ENCODE data around the gene DPF3.

The DPF3 gene

GRCh38 chr14:72792051-72792788 lies 101.7 kb downstream of the DPF3 start:
- DNase-seq, result no peak

DNA sequence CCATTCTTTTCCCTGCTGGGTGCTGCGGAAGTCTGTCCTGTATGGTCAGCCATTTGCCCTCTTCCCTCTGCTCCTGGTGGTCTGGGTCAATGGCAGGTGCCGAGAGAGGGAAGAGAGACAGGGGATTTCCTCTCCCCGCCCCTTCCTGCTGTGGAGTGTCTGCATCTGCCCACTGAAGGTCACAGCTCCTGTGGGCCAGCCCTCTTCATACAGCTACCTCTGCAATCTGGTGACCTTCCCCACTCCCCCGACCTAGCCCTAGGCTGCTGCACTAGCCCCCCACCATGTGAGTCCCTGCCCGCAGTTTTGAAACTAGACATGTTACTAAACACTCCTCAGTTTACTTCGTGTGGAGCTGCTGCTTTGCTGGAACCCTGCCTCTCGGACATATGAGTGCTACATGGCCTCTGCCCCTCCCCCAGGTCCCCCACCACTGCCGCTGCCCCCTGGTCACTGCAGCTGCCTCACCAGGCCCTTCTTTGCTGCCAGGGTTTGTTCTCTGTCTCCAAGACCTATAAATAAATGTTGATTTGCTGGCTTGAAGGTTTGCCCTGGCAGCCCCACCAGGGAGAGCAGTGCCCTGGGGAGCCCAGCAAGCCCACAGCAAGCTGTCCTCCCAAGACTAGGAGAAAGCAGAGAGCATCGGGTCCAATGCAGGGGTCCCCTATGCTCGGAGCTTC lies 102.9 kb downstream of the DPF3 start:
- DNase-seq, result no peak

DNA sequence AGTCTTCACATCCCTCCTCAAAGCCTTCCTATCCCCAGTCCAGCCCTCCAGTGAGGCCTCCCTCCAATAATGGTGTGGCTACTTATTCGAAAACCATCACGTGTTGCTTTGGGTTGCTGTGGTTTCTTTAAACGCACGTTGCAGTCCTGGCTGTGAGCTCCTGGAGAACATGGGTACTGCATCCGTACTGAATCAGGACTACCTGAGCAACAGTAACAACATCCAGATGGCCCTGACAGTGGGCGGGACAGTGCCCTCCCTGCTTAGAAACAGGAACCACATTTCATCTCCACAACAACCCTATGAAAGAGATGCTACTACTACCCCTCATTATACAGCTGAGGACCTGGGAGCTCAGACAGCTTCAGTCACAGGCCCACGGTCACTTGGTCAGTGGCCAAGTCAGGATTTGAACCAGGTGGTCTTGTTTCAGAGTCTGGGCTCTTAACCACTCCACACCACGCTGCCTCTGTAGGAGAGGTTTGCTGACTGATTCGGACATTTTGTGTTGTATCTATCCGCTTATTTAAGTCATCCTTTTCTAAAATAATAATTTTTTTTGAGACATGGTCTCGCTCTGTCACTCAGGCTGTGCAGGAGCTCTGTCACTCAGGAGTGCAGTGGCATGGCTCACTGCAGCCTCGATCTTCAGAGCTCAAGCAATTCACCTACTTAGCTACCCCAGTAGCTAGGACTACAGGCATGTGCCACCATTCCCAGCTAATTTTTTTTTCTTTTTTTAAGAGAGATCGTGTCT lies 104.8 kb downstream of the DPF3 start:
- no peak for DNase-seq

- DNase-seq, result no peak
Observed at GRCh38 chr14:72788255-72788654, 105.6 kb downstream of the DPF3 start.

GRCh38 chr14:72787841-72788240 lies 106.1 kb downstream of the DPF3 start:
- DNase-seq, result no peak

- no peak for DNase-seq
Observed at GRCh38 chr14:72786378-72787350, 107.2 kb downstream of the DPF3 start.

DNA sequence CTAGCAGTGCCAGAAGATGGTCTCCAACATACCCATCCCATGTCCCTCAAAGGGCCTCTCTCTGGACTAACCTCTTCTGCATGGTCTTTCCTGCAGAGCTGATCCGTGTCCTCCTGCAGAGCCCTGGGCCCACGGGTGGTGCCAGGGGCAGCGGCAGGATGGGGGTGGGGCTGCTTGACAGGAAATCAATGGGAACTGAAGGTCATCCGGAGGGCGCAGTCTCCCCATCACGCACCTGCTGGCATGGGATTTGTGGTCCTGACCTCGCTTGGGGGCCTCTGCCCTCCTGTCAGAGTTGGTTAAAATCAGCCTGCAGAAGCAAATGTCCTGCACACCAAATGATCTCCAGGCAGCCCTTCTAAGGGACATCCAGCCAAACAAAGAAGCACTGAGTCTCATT lies 110.2 kb downstream of the DPF3 start:
- no peak for DNase-seq

DNA sequence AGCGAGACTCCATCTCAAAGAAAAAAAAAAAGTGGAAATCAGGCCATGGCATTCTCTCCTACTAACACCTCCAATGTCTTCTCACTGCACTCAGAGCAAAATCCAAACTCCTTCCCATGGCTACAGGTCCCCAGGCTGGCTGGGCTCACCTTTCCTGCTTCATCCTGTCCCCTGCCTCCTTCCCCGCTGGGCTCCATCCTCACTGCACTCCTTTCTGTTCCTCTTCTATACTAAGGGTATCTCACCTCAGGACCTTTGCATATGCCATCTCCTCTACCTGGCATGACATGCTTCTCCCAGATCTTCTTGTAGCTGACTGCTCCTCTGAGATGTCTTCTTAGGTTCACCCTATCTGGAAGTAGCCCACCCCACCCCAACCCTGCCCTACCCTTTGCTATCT lies 111.1 kb downstream of the DPF3 start:
- no peak for DNase-seq

GRCh38 chr14:72781561-72782508 lies 112.1 kb downstream of the DPF3 start:
- DNase-seq, result no peak

DNA sequence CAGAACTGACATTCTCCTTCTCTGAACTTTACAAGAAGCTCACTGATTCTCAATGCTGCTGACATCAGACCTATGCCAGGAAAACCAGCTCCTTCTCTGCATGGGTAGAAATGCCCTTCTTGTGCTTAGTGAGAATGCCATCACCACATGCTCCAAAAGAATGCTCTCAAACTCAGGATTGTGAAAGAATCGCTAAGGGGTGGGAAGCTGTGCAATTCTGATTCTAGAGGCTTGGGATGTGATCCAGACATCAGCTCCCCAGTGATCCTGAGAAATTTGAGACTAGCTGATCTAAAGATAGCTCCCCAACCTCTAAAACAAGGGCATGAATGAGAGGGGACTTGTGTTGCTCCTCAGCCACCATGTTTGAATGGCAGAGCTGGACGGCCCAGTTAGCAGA lies 113.2 kb downstream of the DPF3 start:
- no peak for DNase-seq

DNA sequence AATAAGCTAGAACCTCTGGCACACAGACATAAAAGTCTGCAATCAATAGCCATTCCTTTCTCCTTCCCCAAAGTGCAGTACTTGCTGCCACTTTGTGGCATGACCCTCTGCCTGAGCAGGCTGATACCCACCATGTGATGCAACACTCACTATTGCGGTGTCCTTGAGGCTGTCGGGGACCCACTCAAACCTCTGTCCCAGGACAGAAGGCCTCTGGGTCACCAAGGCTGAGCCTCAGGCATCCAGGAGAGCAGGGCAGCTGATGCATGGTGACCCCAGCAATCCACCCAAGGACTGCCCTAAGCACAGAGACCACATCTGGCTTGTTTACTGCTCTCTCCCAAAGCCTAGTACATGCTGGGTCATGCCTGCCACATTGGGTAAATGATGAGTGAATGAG lies 114.2 kb downstream of the DPF3 start:
- DNase-seq, result no peak

- no peak for DNase-seq
Observed at GRCh38 chr14:72777636-72778035, 116.3 kb downstream of the DPF3 start.

- DNase-seq, result no peak
Observed at GRCh38 chr14:72776701-72777261, 117.1 kb downstream of the DPF3 start.

DNA sequence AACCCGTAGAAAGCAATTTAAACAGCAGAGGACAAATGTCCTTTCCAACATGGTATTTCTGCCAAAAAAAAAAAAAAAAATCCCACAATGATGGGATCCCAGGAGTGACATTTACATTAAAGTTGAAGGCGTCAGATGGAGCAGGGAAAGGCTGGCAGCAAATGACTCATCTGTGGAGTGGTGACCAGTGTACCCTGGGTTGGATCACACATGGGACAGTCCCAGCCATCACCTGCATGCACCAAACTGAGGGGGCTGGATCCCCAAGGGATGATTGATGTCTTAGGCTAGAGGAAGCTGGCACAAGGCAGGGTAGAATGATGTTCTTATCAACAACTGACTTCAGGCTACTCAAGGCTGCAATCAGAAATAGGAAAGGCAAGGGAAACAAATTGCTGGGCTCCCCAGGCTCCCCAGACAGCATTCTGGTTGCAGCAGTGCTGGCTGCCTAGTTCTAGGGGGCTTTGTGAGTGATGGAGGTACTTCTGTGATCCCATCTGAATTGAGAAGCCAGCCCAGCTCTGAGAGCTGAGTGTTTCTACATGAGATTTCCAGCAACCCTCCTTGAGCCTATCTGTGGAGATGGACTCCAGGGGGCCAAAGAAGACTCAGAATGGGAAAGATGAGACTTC lies 117.9 kb downstream of the DPF3 start:
- DNase-seq, result no peak

DNA sequence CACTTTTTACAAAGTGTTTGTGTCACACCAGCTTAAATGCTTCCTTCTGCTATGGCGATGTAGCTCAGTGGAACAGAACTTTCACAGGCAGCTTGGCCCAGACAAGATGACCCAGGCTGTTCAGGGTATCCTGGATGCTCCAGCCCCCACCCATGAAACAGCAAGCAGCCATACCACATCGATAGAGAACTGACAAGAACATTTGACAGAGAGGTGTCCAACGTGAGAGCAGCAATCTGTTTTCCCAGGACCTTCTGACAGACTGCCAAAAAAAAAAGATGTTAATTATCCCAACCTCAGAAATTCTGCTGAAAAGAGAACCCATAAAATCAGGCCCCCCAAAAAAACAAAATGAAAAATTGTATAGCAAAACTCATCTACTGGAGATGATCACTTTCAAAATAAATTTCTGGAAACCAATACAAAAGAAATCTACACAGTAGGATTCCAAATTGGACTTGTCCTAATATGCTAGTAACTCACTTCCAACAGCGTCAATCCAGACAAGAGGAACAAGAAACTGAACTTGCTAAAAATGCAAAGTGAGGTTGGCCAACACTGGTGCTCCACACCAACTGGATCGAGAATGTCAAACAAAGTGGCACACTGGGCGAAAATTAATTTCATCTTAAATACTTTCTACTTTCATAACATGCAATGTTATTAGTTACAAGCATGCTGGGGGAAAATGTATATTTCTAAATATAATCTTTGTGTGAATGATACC lies 118.8 kb downstream of the DPF3 start:
- no peak for DNase-seq

GRCh38 chr14:72774141-72774540 lies 119.8 kb downstream of the DPF3 start:
- no peak for DNase-seq

GRCh38 chr14:72771561-72771960 lies 122.3 kb downstream of the DPF3 start:
- no peak for DNase-seq

- no peak for DNase-seq
Observed at GRCh38 chr14:72766296-72766695, 127.6 kb downstream of the DPF3 start.

- DNase-seq, result no peak
Observed at GRCh38 chr14:72763892-72764291, 130.0 kb downstream of the DPF3 start.

GRCh38 chr14:72759670-72760069 lies 134.2 kb downstream of the DPF3 start:
- no peak for DNase-seq

Measured in T-helper 9 cell (primary cell).